CD4-positive, alpha-beta memory T cell (primary cell): ENCODE data around the gene GRID2. TPM values are rescaled to one million over a fixed set of nuclear protein-coding genes. Genes with fewer than 3 reads are reported as not detected.

Source experiments
- CTCF ChIA-PET: fragments of 350-600 bp; sonication (Branson Sonifier 250); formaldehyde crosslinking; loops from one replicate; lab custom pipeline; 2021; ENCODE audit warnings: inconsistent platforms; ENCODE audit not compliant: partially characterized antibody; lab: Charles Lee
- POLR2A ChIA-PET: fragments of 350-600 bp; sonication (Branson Sonifier 250); formaldehyde crosslinking; loops from one replicate; lab custom pipeline; 2021; ENCODE audit not compliant: partially characterized antibody; lab: Charles Lee
- DNase-seq, 5 donors: peaks; one replicate each; pipeline versions ENCODE4 v3.0.0 to v3.0.0-alpha.2; 2020 to 2022; ENCODE audit warnings: mixed read lengths in 1 of 5
- H3K27ac ChIP-seq: one replicate; pipeline ENCODE4 v1.7.0; 2013; ENCODE audit warnings: low read depth, low read length
- H3K27me3 ChIP-seq: 2 replicates; pipeline ENCODE4 v1.7.0; 2013; ENCODE audit warnings: mild to moderate bottlenecking, low read length, moderate library complexity; ENCODE audit not compliant: insufficient read depth
- H3K36me3 ChIP-seq: 2 replicates; pipeline ENCODE4 v1.7.0; 2013; ENCODE audit warnings: mild to moderate bottlenecking, low read length, moderate library complexity; ENCODE audit not compliant: insufficient read depth
- H3K4me1 ChIP-seq: 2 replicates; pipeline ENCODE4 v1.7.0; 2013; ENCODE audit warnings: mild to moderate bottlenecking, low read length, moderate library complexity; ENCODE audit not compliant: insufficient read depth
- H3K4me3 ChIP-seq, 2 donors: one replicate each; pipeline ENCODE4 v1.7.0; 2013; ENCODE audit warnings: low read length in 2 of 2, mild to moderate bottlenecking in 1 of 2
- H3K9me3 ChIP-seq, 2 donors: one replicate each; pipeline ENCODE4 v1.7.0; 2013; ENCODE audit warnings: low read length in 2 of 2, control low read depth in 1 of 2; ENCODE audit not compliant: control insufficient read depth in 1 of 2
- H3K27ac Mint-ChIP-seq, 7 donors: one replicate each; pipeline ENCODE4 v1.8.0; 2020 to 2021; ENCODE audit warnings: mixed read lengths in 7 of 7, mild to moderate bottlenecking in 6 of 7, inconsistent platforms in 3 of 7, moderate library complexity in 3 of 7
- H3K27me3 Mint-ChIP-seq, 2 donors: one replicate each; pipeline ENCODE4 v1.8.0; 2020 to 2021; ENCODE audit warnings: mixed read lengths in 2 of 2
- H3K36me3 Mint-ChIP-seq, 2 donors: one replicate each; pipeline ENCODE4 v1.8.0; 2020 to 2021; ENCODE audit warnings: mixed read lengths in 2 of 2, inconsistent platforms in 1 of 2, mild to moderate bottlenecking in 1 of 2
- H3K4me1 Mint-ChIP-seq, 4 donors: one replicate each; pipeline ENCODE4 v1.8.0; 2020 to 2021; ENCODE audit warnings: mixed read lengths in 4 of 4, mild to moderate bottlenecking in 1 of 4
- H3K4me3 Mint-ChIP-seq, 8 donors: one replicate each; pipeline ENCODE4 v1.8.0; 2020 to 2021; ENCODE audit warnings: mixed read lengths in 8 of 8, mild to moderate bottlenecking in 7 of 8, moderate library complexity in 6 of 8, inconsistent platforms in 3 of 8
- H3K9me3 Mint-ChIP-seq, 8 donors: one replicate each; pipeline ENCODE4 v1.8.0; 2020 to 2021; ENCODE audit warnings: mixed read lengths in 8 of 8, mild to moderate bottlenecking in 5 of 8, inconsistent platforms in 3 of 8, moderate library complexity in 1 of 8
- intact Hi-C: fragments of 100-400 bp; cut with micrococcal nuclease; formaldehyde crosslinking; loops from one replicate; pipeline ENCODE4 v1.15.1; 2023
- polyA plus RNA-seq, 2 donors: library from polyadenylated mRNA; unstranded; fragments of 300-500 nt; fragmentation: Illumina TruSeq; gene quantifications; one replicate each; pipeline ENCODE4 v1.2.3, GENCODE V29; 2021
- total RNA-seq, 2 experiments: library from RNA; stranded (reverse); gene quantifications; one replicate each; pipeline ENCODE4 v1.2.3, GENCODE V29; 2021

Gene GRID2
- total and polyA plus RNA-seq, 4 experiments from 2014 or later = not detected

- no peaks in the 10 kb centered on the region for H3K9me3 ChIP-seq
- no peak overlapping the region for H3K4me3 Mint-ChIP-seq
These were observed 1092.5 kb downstream of the GRID2 start for GRCh38 chr4:93396272-93396671.

GRCh38 chr4:93403571-93403970, 1099.8 kb downstream of the GRID2 start:
- H3K4me1 Mint-ChIP-seq = no peaks in the 10 kb centered on the region
- H3K27ac Mint-ChIP-seq = no peak overlapping the region
- ChIA-PET CTCF (no interaction called here), POLR2A (no interaction called here)
- no peaks in the 10 kb centered on the region for H3K36me3 Mint-ChIP-seq
- DNase-seq = no peak
- Histone ChIP-seq H3K4me3 (no peak overlapping the region), H3K9me3 (no peaks in the 10 kb centered on the region), H3K4me1 (no peaks in the 10 kb centered on the region), H3K27me3 (no peaks in the 10 kb centered on the region), H3K27ac (no peak overlapping the region), H3K36me3 (no peaks in the 10 kb centered on the region)
- H3K9me3 Mint-ChIP-seq = peaks cover 0 to 6% (median 2%) of the 10 kb centered on the region in 8 donors
- no peaks in the 10 kb centered on the region for H3K27me3 Mint-ChIP-seq
- no peak overlapping the region for H3K4me3 Mint-ChIP-seq
- intact Hi-C loops = no loop called here

More at GRCh38 chr4:93396272-93396671, 1092.5 kb downstream of the GRID2 start:
- Histone ChIP-seq H3K36me3 (no peaks in the 10 kb centered on the region), H3K4me1 (no peaks in the 10 kb centered on the region), H3K27me3 (no peaks in the 10 kb centered on the region), H3K27ac (no peak overlapping the region), H3K4me3 (no peak overlapping the region)
- DNase-seq = no peak
- H3K27me3 Mint-ChIP-seq = no peaks in the 10 kb centered on the region
- POLR2A ChIA-PET = no interaction called here
- CTCF ChIA-PET = no interaction called here
- intact Hi-C loops = no loop called here
- no peak overlapping the region for H3K27ac Mint-ChIP-seq
- H3K4me1 Mint-ChIP-seq = no peaks in the 10 kb centered on the region
- H3K9me3 Mint-ChIP-seq = peaks cover 0 to 5% (median 1%) of the 10 kb centered on the region in 8 donors
- H3K36me3 Mint-ChIP-seq = no peaks in the 10 kb centered on the region

- Mint-ChIP-seq H3K9me3 (peaks cover 0 to 5% (median 2%) of the 10 kb centered on the region in 8 donors), H3K27ac (no peak overlapping the region), H3K36me3 (no peaks in the 10 kb centered on the region), H3K4me3 (no peak overlapping the region), H3K4me1 (no peaks in the 10 kb centered on the region), H3K27me3 (no peaks in the 10 kb centered on the region)
- no peak for DNase-seq
- H3K4me3 ChIP-seq = no peak overlapping the region
- H3K27ac ChIP-seq = no peak overlapping the region
- H3K9me3 ChIP-seq = no peaks in the 10 kb centered on the region
- no peaks in the 10 kb centered on the region for H3K4me1 ChIP-seq
- intact Hi-C loops = no loop called here
- ChIA-PET CTCF (no interaction called here), POLR2A (no interaction called here)
- H3K36me3 ChIP-seq = no peaks in the 10 kb centered on the region
- H3K27me3 ChIP-seq = no peaks in the 10 kb centered on the region
These were observed 1103.9 kb downstream of the GRID2 start for GRCh38 chr4:93407493-93408275.

GRCh38 chr4:93409035-93409434, 1105.3 kb downstream of the GRID2 start:
- no peaks in the 10 kb centered on the region for H3K36me3 Mint-ChIP-seq
- ChIA-PET POLR2A (no interaction called here), CTCF (no interaction called here)
- H3K4me3 ChIP-seq = no peak overlapping the region
- H3K36me3 ChIP-seq = no peaks in the 10 kb centered on the region
- H3K27me3 Mint-ChIP-seq = no peaks in the 10 kb centered on the region
- DNase-seq = no peak
- H3K27me3 ChIP-seq = no peaks in the 10 kb centered on the region
- H3K27ac Mint-ChIP-seq = no peak overlapping the region
- intact Hi-C loops = no loop called here
- H3K27ac ChIP-seq = no peak overlapping the region
- peaks cover 0 to 7% (median 2%) of the 10 kb centered on the region in 8 donors for H3K9me3 Mint-ChIP-seq
- H3K4me1 ChIP-seq = no peaks in the 10 kb centered on the region
- no peak overlapping the region for H3K4me3 Mint-ChIP-seq
- H3K9me3 ChIP-seq = no peaks in the 10 kb centered on the region
- H3K4me1 Mint-ChIP-seq = no peaks in the 10 kb centered on the region

GRCh38 chr4:93414041-93414550, 1110.3 kb downstream of the GRID2 start:
- H3K36me3 Mint-ChIP-seq = no peaks in the 10 kb centered on the region
- intact Hi-C loops = no loop called here
- no peaks in the 10 kb centered on the region for H3K4me1 Mint-ChIP-seq
- H3K4me1 ChIP-seq = no peaks in the 10 kb centered on the region
- POLR2A ChIA-PET = no interaction called here
- CTCF ChIA-PET = no interaction called here
- H3K9me3 ChIP-seq = no peaks in the 10 kb centered on the region
- no peaks in the 10 kb centered on the region for H3K27me3 Mint-ChIP-seq
- H3K9me3 Mint-ChIP-seq = peaks cover 0 to 15% (median 2%) of the 10 kb centered on the region in 8 donors
- H3K27ac Mint-ChIP-seq = peak overlapping the region in 1 of 7 donors; percentile 48
- no peak overlapping the region for H3K4me3 ChIP-seq
- H3K27me3 ChIP-seq = no peaks in the 10 kb centered on the region
- no peak for DNase-seq
- no peak overlapping the region for H3K4me3 Mint-ChIP-seq
- no peak overlapping the region for H3K27ac ChIP-seq
- H3K36me3 ChIP-seq = no peaks in the 10 kb centered on the region

- no peaks in the 10 kb centered on the region for H3K27me3 Mint-ChIP-seq
- H3K4me1 ChIP-seq = no peaks in the 10 kb centered on the region
- no peak overlapping the region for H3K27ac Mint-ChIP-seq
- H3K36me3 Mint-ChIP-seq = no peaks in the 10 kb centered on the region
- no peak overlapping the region for H3K27ac ChIP-seq
- H3K9me3 Mint-ChIP-seq = peaks cover 0 to 11% (median 2%) of the 10 kb centered on the region in 8 donors
- CTCF ChIA-PET = no interaction called here
- no peak for DNase-seq
- no peaks in the 10 kb centered on the region for H3K27me3 ChIP-seq
- no peak overlapping the region for H3K4me3 ChIP-seq
- no peaks in the 10 kb centered on the region for H3K9me3 ChIP-seq
- no peaks in the 10 kb centered on the region for H3K36me3 ChIP-seq
- POLR2A ChIA-PET = no interaction called here
- intact Hi-C loops = no loop called here
- H3K4me1 Mint-ChIP-seq = no peaks in the 10 kb centered on the region
- no peak overlapping the region for H3K4me3 Mint-ChIP-seq
These were observed 1112.8 kb downstream of the GRID2 start for GRCh38 chr4:93416344-93417128.

GRCh38 chr4:93431371-93431770, 1127.6 kb downstream of the GRID2 start:
- POLR2A ChIA-PET = no interaction called here
- Mint-ChIP-seq H3K9me3 (peaks cover 0 to 9% (median under 1%) of the 10 kb centered on the region in 8 donors), H3K4me3 (no peak overlapping the region), H3K27ac (no peak overlapping the region), H3K27me3 (no peaks in the 10 kb centered on the region), H3K36me3 (no peaks in the 10 kb centered on the region), H3K4me1 (no peaks in the 10 kb centered on the region)
- Histone ChIP-seq H3K27ac (no peak overlapping the region), H3K9me3 (no peaks in the 10 kb centered on the region), H3K36me3 (no peaks in the 10 kb centered on the region), H3K4me3 (no peak overlapping the region), H3K27me3 (no peaks in the 10 kb centered on the region), H3K4me1 (no peaks in the 10 kb centered on the region)
- CTCF ChIA-PET = no interaction called here
- DNase-seq = no peak
- intact Hi-C loops = no loop called here
